ENCODE measurements around the gene SHANK3. TPM values are rescaled to one million over a fixed set of nuclear protein-coding genes. Genes with fewer than 3 reads are reported as not detected.

Gene SHANK3
- total and polyA plus RNA-seq, 4 donors: 1.1 to 10.0 (median 5.8) TPM

DNA sequence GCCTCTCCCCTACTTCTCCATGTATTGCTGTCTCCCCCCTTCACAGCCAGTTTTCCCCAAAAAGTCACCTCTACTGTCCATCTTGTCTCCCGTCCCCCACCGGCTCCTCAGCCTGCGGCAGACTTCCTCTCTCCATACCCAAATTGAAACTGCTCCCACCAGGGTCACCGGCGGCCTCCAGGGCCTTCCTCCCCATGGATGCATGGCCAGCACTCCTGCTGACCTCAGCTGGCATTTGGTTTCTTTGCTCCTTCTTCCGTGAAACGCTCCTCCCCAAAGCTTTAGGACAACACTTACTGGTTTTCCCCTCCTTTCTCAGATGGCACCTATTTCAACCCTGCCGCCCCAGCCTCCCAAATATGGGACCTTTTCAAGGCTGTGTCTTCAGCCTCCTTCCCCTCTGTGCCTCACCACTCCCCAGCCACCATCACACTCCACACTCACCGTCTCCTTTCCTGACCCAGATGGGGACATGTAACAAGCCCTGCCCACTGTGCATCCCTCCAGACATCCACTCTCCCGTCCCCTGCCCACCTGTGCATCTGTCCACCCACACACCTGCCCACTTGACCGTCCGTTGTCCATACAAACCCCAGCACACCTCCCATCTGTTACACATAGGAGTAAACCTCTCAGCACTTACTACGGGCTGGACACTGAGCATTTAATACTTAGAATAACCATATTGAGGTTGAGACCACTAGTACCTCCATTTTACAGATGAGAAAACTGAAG, 43.8 kb downstream of the SHANK3 start (continued):
- TF ChIP-seq, protein P1, sequence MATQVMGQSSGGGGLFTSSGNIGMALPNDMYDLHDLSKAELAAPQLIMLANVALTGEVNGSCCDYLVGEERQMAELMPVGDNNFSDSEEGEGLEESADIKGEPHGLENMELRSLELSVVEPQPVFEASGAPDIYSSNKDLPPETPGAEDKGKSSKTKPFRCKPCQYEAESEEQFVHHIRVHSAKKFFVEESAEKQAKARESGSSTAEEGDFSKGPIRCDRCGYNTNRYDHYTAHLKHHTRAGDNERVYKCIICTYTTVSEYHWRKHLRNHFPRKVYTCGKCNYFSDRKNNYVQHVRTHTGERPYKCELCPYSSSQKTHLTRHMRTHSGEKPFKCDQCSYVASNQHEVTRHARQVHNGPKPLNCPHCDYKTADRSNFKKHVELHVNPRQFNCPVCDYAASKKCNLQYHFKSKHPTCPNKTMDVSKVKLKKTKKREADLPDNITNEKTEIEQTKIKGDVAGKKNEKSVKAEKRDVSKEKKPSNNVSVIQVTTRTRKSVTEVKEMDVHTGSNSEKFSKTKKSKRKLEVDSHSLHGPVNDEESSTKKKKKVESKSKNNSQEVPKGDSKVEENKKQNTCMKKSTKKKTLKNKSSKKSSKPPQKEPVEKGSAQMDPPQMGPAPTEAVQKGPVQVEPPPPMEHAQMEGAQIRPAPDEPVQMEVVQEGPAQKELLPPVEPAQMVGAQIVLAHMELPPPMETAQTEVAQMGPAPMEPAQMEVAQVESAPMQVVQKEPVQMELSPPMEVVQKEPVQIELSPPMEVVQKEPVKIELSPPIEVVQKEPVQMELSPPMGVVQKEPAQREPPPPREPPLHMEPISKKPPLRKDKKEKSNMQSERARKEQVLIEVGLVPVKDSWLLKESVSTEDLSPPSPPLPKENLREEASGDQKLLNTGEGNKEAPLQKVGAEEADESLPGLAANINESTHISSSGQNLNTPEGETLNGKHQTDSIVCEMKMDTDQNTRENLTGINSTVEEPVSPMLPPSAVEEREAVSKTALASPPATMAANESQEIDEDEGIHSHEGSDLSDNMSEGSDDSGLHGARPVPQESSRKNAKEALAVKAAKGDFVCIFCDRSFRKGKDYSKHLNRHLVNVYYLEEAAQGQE (IDR thresholded peaks at IDR 0.05): no peak
- TF ChIP-seq EGR1 (IDR thresholded peaks at IDR 0.05; ENCODE audit: low read depth in 2 of 2) (no peak), RAD21 (IDR thresholded peaks at IDR 0.05) (no peak)

DNA sequence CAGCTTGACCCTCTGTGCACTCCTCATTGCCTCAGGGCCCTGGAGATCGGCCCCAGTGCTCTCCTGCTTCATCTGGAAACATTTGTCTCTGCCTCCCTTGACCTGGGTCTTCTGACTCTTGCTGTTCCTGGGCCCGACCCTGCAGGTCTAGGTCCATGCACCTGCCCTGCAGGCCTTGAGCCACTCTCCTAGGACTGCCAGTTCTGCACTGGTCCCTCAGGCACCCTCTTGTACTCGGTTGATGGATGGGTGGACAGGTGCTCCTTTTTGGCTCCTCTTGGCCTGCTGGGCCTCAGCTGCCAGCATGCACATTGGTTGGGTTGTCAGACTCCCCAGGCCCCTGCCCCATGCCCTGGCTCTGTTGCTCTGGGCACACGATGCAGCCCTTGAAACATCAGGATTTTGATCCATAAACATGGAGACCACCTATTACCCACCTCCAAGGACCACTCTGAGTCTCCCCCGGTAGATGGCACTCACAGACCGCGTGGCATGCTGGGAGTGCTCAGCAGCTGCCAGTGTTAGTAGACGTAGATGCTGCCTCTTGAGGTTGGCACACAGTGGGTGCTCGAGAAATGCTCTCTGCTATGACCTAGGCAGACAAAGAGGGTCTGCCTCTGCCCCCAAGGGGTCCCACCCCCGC, 45.2 kb downstream of the SHANK3 start:
- Histone ChIP-seq H3K4me3 (ENCODE audit: low read depth in 1 of 3, low read length in 3 of 3) (no peak overlapping the region), H3K9me3 (ENCODE audit: control insufficient read depth in 4 of 4, low read length in 3 of 4) (no peaks in the 10 kb centered on the region), H3K9ac (ENCODE audit: low read depth in 1 of 2, low read length in 2 of 2) (no peak overlapping the region), H3K4me1 (ENCODE audit: control insufficient read depth in 4 of 4, insufficient read depth in 4 of 4, low read length in 3 of 4) (peaks cover 0 to 5% (median 1%) of the 10 kb centered on the region in 4 donors), H3K27me3 (ENCODE audit: control insufficient read depth in 4 of 4, insufficient read depth in 4 of 4, low read length in 3 of 4) (no peaks in the 10 kb centered on the region), H3K27ac (ENCODE audit: low read depth in 1 of 2, low read length in 2 of 2) (no peak overlapping the region), H3K36me3 (ENCODE audit: control insufficient read depth in 4 of 4, insufficient read depth in 3 of 4, low read depth in 1 of 4, low read length in 3 of 4) (peaks cover 0 to 16% (median 6%) of the 10 kb centered on the region in 4 donors)
- WGBS: 89% methylated on average over 10 of the region's 10 CpGs
- no peak for DNase-seq (ENCODE audit: low spot score)
- TF ChIP-seq RXRA (IDR thresholded peaks at IDR 0.05): no peak
- TF ChIP-seq, protein P2, sequence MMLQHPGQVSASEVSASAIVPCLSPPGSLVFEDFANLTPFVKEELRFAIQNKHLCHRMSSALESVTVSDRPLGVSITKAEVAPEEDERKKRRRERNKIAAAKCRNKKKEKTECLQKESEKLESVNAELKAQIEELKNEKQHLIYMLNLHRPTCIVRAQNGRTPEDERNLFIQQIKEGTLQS (IDR thresholded peaks at IDR 0.05): no peak

DNA sequence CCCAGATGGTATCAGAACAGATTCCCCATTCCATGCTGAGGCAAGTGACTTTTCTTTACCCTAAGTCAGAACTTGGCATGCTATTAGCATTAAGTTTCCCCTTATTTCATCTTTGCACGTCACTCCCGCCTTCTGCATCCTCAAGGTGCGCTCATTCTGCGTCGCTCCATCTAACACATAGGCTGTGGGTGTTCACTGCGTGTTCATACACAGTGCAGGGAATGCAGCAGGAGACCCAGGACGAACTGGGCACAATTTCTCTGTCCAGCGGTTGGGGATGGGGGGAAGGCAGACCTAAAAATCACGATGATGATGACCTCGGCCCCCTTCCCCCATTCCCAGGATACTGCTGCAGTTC, 45.7 kb downstream of the SHANK3 start:
- H3K27ac ChIP-seq (ENCODE audit: low read depth in 1 of 2, low read length in 2 of 2): no peak overlapping the region
- H3K4me1 ChIP-seq (ENCODE audit: control insufficient read depth in 4 of 4, insufficient read depth in 4 of 4, low read length in 3 of 4): peaks cover 0 to 5% (median 0%) of the 10 kb centered on the region in 4 donors
- H3K4me3 ChIP-seq (ENCODE audit: low read depth in 1 of 3, low read length in 3 of 3): no peak overlapping the region
- H3K27me3 ChIP-seq (ENCODE audit: control insufficient read depth in 4 of 4, insufficient read depth in 4 of 4, low read length in 3 of 4): no peaks in the 10 kb centered on the region
- TF ChIP-seq GABPA (IDR thresholded peaks at IDR 0.05 in 1 of 2, conservative IDR thresholded peaks at IDR 0.05 in 1 of 2) (no peak), YY1 (IDR thresholded peaks at IDR 0.05) (no peak)
- WGBS: 91% methylated on average over 10 of the region's 10 CpGs
- H3K9me3 ChIP-seq (ENCODE audit: control insufficient read depth in 4 of 4, low read length in 3 of 4): no peaks in the 10 kb centered on the region
- DNase-seq (ENCODE audit: low spot score): no peak
- peaks cover 0 to 19% (median 6%) of the 10 kb centered on the region in 4 donors for H3K36me3 ChIP-seq (ENCODE audit: control insufficient read depth in 4 of 4, insufficient read depth in 3 of 4, low read depth in 1 of 4, low read length in 3 of 4)
- no peak overlapping the region for H3K9ac ChIP-seq (ENCODE audit: low read depth in 1 of 2, low read length in 2 of 2)

DNA sequence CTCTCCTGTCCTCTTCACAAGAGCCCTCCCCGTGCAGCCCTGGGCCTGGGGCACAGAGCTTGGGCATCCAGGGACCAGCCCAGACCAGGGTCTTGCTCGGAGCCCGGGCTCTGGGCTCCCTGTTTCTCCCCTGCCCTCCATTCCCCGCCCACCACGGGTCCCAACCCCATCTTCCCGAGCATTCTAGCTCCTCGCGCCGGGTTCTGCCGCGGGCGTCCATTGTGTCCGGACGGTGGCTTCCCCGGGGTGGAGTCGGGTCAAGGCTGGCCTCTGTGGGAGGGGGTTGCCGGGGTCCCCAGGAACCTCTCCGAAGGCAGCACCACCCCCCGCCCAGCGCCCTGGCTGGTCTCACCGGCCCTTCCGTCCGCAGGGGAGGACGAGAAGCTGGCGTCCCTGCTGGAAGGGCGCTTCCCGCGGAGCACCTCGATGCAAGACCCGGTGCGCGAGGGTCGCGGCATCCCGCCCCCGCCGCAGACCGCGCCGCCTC, 47.2 kb downstream of the SHANK3 start:
- no peak for DNase-seq (ENCODE audit: low spot score)
- Histone ChIP-seq H3K4me1 (ENCODE audit: control insufficient read depth in 4 of 4, insufficient read depth in 4 of 4, low read length in 3 of 4) (peaks cover 0 to 3% (median 0%) of the 10 kb centered on the region in 4 donors), H3K9ac (ENCODE audit: low read depth in 1 of 2, low read length in 2 of 2) (no peak overlapping the region), H3K27me3 (ENCODE audit: control insufficient read depth in 4 of 4, insufficient read depth in 4 of 4, low read length in 3 of 4) (no peaks in the 10 kb centered on the region), H3K9me3 (ENCODE audit: control insufficient read depth in 4 of 4, low read length in 3 of 4) (no peaks in the 10 kb centered on the region), H3K27ac (ENCODE audit: low read depth in 1 of 2, low read length in 2 of 2) (no peak overlapping the region), H3K4me3 (ENCODE audit: low read depth in 1 of 3, low read length in 3 of 3) (no peak overlapping the region), H3K36me3 (ENCODE audit: control insufficient read depth in 4 of 4, insufficient read depth in 3 of 4, low read depth in 1 of 4, low read length in 3 of 4) (peaks cover 0 to 23% (median 11%) of the 10 kb centered on the region in 4 donors)
- 65% methylated on average over 40 of the region's 40 CpGs for WGBS
- TF ChIP-seq YY1 (IDR thresholded peaks at IDR 0.05) (no peak), HNF4A (conservative IDR thresholded peaks at IDR 0.05) (no peak), SP1 (IDR thresholded peaks at IDR 0.05) (no peak), FOXA2 (IDR thresholded peaks at IDR 0.05) (no peak), NR2F2 (IDR thresholded peaks at IDR 0.05) (no peak), HNF4G (IDR thresholded peaks at IDR 0.05) (no peak), RAD21 (IDR thresholded peaks at IDR 0.05) (no peak), TAF1 (conservative IDR thresholded peaks at IDR 0.05) (no peak), RXRA (IDR thresholded peaks at IDR 0.05) (no peak), FOXA1 (IDR thresholded peaks at IDR 0.05) (no peak)
- TF ChIP-seq, protein P2 (IDR thresholded peaks at IDR 0.05): no peak
- TF ChIP-seq, protein P3, sequence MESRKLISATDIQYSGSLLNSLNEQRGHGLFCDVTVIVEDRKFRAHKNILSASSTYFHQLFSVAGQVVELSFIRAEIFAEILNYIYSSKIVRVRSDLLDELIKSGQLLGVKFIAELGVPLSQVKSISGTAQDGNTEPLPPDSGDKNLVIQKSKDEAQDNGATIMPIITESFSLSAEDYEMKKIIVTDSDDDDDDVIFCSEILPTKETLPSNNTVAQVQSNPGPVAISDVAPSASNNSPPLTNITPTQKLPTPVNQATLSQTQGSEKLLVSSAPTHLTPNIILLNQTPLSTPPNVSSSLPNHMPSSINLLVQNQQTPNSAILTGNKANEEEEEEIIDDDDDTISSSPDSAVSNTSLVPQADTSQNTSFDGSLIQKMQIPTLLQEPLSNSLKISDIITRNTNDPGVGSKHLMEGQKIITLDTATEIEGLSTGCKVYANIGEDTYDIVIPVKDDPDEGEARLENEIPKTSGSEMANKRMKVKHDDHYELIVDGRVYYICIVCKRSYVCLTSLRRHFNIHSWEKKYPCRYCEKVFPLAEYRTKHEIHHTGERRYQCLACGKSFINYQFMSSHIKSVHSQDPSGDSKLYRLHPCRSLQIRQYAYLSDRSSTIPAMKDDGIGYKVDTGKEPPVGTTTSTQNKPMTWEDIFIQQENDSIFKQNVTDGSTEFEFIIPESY (IDR thresholded peaks at IDR 0.05): no peak
- TF ChIP-seq, protein P4, sequence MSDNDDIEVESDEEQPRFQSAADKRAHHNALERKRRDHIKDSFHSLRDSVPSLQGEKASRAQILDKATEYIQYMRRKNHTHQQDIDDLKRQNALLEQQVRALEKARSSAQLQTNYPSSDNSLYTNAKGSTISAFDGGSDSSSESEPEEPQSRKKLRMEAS (IDR thresholded peaks at IDR 0.05): no peak

Data from liver (tissue), 9 donors.